Measurements from ENCODE around the gene RTP4. TPM values are rescaled to one million over a fixed set of nuclear protein-coding genes. Genes with fewer than 3 reads are reported as not detected.

RTP4 gene
- total RNA-seq, 1 experiment from 2014 or later = not detected

GRCh38 chr3:187400756-187401155 is 32.6 kb downstream of the RTP4 start:
- no peak overlapping the region for H3K27ac Mint-ChIP-seq
- POLR2A ChIA-PET = no interaction called here
- H3K4me3 Mint-ChIP-seq = no peak overlapping the region
- H3K9me3 Mint-ChIP-seq = 0 out of 2 replicates have a peak, but pooled peaks cover 3% of the 10 kb centered on the region
- CTCF ChIA-PET = no interaction called here
- H3K4me1 Mint-ChIP-seq = peaks cover 6% of the 10 kb centered on the region
- no peak for ATAC-seq
- DNase-seq (ENCODE audit: low spot score) = no peak
- no peaks in the 10 kb centered on the region for H3K36me3 Mint-ChIP-seq
- H3K27me3 Mint-ChIP-seq (ENCODE audit: low read depth) = no peaks in the 10 kb centered on the region
- TF ChIP-seq ZNF121 (CRISPR knock-in tag; IDR thresholded peaks at IDR 0.05) (no peak), SMAD4 (CRISPR knock-in tag; IDR thresholded peaks at IDR 0.05) (no peak), PRRX2 (CRISPR knock-in tag; IDR thresholded peaks at IDR 0.05) (no peak), SOX15 (CRISPR knock-in tag; IDR thresholded peaks at IDR 0.05) (no peak), NFATC4 (CRISPR knock-in tag; IDR thresholded peaks at IDR 0.05) (no peak), STAT6 (CRISPR knock-in tag; conservative IDR thresholded peaks at IDR 0.05; ENCODE audit: low read depth) (no peak), OVOL2 (CRISPR knock-in tag; IDR thresholded peaks at IDR 0.05; ENCODE audit: borderline replicate concordance) (no peak), HMGA2 (CRISPR knock-in tag; IDR thresholded peaks at IDR 0.05) (no peak), NR1H2 (CRISPR knock-in tag; IDR thresholded peaks at IDR 0.05) (no peak)
- TF ChIP-seq, protein P1, sequence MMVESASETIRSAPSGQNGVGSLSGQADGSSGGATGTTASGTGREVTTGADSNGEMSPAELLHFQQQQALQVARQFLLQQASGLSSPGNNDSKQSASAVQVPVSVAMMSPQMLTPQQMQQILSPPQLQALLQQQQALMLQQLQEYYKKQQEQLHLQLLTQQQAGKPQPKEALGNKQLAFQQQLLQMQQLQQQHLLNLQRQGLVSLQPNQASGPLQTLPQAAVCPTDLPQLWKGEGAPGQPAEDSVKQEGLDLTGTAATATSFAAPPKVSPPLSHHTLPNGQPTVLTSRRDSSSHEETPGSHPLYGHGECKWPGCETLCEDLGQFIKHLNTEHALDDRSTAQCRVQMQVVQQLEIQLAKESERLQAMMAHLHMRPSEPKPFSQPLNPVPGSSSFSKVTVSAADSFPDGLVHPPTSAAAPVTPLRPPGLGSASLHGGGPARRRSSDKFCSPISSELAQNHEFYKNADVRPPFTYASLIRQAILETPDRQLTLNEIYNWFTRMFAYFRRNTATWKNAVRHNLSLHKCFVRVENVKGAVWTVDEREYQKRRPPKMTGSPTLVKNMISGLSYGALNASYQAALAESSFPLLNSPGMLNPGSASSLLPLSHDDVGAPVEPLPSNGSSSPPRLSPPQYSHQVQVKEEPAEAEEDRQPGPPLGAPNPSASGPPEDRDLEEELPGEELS (CRISPR knock-in tag; IDR thresholded peaks at IDR 0.05) = no peak
- TF ChIP-seq, protein P2, sequence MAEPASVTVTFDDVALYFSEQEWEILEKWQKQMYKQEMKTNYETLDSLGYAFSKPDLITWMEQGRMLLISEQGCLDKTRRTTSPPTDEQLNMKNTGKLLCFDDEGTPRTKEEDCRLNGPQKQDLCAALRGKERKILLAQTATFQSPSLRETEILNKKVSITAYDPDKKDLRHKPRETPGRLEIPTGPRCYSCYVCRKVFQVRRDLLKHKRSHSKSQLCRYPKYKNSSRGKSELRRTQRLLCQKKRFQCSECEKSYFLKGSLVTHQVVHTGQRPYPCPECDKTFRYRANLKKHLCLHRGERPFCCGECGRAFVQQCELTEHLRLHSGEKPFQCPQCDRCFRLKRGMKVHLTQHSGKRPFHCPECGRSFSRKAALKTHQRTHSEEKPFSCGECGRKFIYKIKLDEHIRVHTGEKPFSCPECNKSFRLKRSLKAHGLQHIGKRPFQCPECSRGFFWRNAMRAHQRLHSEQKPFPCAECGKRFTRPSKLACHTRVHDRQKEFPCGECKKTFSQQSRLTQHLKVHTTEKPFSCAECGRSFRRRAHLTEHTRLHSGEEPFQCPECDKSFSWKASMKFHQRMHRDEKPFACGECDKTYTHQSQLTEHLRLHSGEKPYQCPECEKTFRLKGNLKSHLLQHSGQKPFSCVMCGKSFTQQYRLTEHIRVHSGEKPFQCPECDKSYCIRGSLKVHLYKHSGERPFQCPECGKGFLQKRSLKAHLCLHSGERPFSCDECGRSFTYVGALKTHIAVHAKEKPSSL (CRISPR knock-in tag; conservative IDR thresholded peaks at IDR 0.05) = no peak
- TF ChIP-seq, protein P3, sequence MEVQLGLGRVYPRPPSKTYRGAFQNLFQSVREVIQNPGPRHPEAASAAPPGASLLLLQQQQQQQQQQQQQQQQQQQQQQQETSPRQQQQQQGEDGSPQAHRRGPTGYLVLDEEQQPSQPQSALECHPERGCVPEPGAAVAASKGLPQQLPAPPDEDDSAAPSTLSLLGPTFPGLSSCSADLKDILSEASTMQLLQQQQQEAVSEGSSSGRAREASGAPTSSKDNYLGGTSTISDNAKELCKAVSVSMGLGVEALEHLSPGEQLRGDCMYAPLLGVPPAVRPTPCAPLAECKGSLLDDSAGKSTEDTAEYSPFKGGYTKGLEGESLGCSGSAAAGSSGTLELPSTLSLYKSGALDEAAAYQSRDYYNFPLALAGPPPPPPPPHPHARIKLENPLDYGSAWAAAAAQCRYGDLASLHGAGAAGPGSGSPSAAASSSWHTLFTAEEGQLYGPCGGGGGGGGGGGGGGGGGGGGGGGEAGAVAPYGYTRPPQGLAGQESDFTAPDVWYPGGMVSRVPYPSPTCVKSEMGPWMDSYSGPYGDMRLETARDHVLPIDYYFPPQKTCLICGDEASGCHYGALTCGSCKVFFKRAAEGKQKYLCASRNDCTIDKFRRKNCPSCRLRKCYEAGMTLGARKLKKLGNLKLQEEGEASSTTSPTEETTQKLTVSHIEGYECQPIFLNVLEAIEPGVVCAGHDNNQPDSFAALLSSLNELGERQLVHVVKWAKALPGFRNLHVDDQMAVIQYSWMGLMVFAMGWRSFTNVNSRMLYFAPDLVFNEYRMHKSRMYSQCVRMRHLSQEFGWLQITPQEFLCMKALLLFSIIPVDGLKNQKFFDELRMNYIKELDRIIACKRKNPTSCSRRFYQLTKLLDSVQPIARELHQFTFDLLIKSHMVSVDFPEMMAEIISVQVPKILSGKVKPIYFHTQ (CRISPR knock-in tag; IDR thresholded peaks at IDR 0.05) = no peak

DNA sequence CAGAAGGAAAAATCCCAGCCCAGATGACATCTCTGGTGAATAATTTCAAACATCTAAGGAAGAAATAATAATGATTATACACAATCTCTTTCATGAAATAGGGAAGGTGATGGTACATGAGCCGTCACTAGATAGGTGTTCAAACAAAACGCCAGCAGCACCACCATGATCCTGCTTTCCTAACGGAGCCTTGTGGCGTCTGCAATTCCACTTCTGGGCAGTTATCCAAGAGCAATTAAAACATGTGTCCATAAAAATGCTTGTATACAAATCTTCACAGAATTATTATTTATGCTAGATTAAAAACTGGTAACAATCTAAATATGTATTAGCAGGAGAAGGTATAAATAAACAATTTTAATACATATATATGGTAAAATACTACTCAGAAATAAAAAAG is 33.7 kb downstream of the RTP4 start:
- no peaks in the 10 kb centered on the region for H3K36me3 Mint-ChIP-seq
- no peak overlapping the region for H3K27ac Mint-ChIP-seq
- no peak overlapping the region for H3K4me3 Mint-ChIP-seq
- CTCF ChIA-PET = no interaction called here
- TF ChIP-seq TCF7 (CRISPR knock-in tag; IDR thresholded peaks at IDR 0.05; ENCODE audit: low read depth) (no peak), E2F5 (CRISPR knock-in tag; IDR thresholded peaks at IDR 0.05) (no peak), MXD4 (CRISPR knock-in tag; IDR thresholded peaks at IDR 0.05; ENCODE audit: borderline replicate concordance) (no peak), RORB (CRISPR knock-in tag; IDR thresholded peaks at IDR 0.05) (no peak), CDX4 (CRISPR knock-in tag; IDR thresholded peaks at IDR 0.05; ENCODE audit: borderline replicate concordance) (no peak), CBFB (CRISPR knock-in tag; IDR thresholded peaks at IDR 0.05; ENCODE audit: low read depth) (no peak), IRF2 (CRISPR knock-in tag; IDR thresholded peaks at IDR 0.05; ENCODE audit: borderline replicate concordance, low read depth) (no peak), ZNF138 (CRISPR knock-in tag; conservative IDR thresholded peaks at IDR 0.05) (no peak), JAZF1 (CRISPR knock-in tag; IDR thresholded peaks at IDR 0.05) (no peak), HMGA2 (CRISPR knock-in tag; IDR thresholded peaks at IDR 0.05) (no peak)
- TF ChIP-seq, protein P4, sequence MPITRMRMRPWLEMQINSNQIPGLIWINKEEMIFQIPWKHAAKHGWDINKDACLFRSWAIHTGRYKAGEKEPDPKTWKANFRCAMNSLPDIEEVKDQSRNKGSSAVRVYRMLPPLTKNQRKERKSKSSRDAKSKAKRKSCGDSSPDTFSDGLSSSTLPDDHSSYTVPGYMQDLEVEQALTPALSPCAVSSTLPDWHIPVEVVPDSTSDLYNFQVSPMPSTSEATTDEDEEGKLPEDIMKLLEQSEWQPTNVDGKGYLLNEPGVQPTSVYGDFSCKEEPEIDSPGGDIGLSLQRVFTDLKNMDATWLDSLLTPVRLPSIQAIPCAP (CRISPR knock-in tag; IDR thresholded peaks at IDR 0.05) = no peak
- H3K4me1 Mint-ChIP-seq = peaks cover 6% of the 10 kb centered on the region
- DNase-seq (ENCODE audit: low spot score) (no peak), ATAC-seq (no peak)
- POLR2A ChIA-PET = no interaction called here
- 0 out of 2 replicates have a peak, but pooled peaks cover 3% of the 10 kb centered on the region for H3K9me3 Mint-ChIP-seq
- H3K27me3 Mint-ChIP-seq (ENCODE audit: low read depth) = no peaks in the 10 kb centered on the region

All from WTC11 (cell line).